Neural progenitor cell (in vitro differentiated cells): ENCODE measurements around the gene ZIM2. TPM values are rescaled to one million over a fixed set of nuclear protein-coding genes. Genes with fewer than 3 reads are reported as not detected.

ENCODE experiments used
- DNase-seq: peaks from one replicate; pipeline ENCODE4 v3.0.0-alpha.2; 2016; ENCODE audit warnings: low spot score
- H2AFZ ChIP-seq: fragments of 200-600 bp; sonication (generic); replicated peaks from 2 replicates; pipeline ENCODE4 v1.6.1; 2016; ENCODE audit warnings: antibody characterized with exemption
- H3F3A ChIP-seq: fragments of 200-600 bp; sonication (generic); 2 replicates; pipeline ENCODE4 v1.6.1; 2016; ENCODE audit warnings: antibody characterized with exemption, low read depth
- H3K27ac ChIP-seq: fragments of 200-600 bp; sonication (generic); 2 replicates; pipeline ENCODE4 v1.5.1; 2016; ENCODE audit warnings: mild to moderate bottlenecking
- H3K27me3 ChIP-seq: fragments of 200-600 bp; sonication (generic); 2 replicates; pipeline ENCODE4 v1.6.1; 2016; ENCODE audit warnings: mild to moderate bottlenecking, moderate library complexity
- H3K36me3 ChIP-seq: fragments of 200-600 bp; sonication (generic); 2 replicates; pipeline ENCODE4 v1.5.1; 2016
- H3K4me1 ChIP-seq: fragments of 200-600 bp; sonication (generic); 2 replicates; pipeline ENCODE4 v1.6.1; 2016; ENCODE audit warnings: mixed run types
- H3K4me2 ChIP-seq: fragments of 200-600 bp; sonication (generic); 2 replicates; pipeline ENCODE4 v1.6.1; 2016
- H3K4me3 ChIP-seq: fragments of 200-600 bp; sonication (generic); 2 replicates; pipeline ENCODE4 v1.5.1; 2016
- H3K79me2 ChIP-seq: fragments of 200-600 bp; sonication (generic); 2 replicates; pipeline ENCODE4 v1.6.1; 2016; ENCODE audit warnings: low read depth
- H3K9ac ChIP-seq: fragments of 200-600 bp; sonication (generic); 2 replicates; pipeline ENCODE4 v1.6.1; 2016
- H3K9me3 ChIP-seq: fragments of 200-600 bp; sonication (generic); 2 replicates; pipeline ENCODE4 v1.5.1; 2016; ENCODE audit warnings: low read depth
- H4K20me1 ChIP-seq: fragments of 200-600 bp; sonication (generic); 2 replicates; pipeline ENCODE4 v1.6.1; 2016; ENCODE audit warnings: low read depth
- H3K27ac Mint-ChIP-seq: 3 replicates; pipeline ENCODE4 v1.8.0; 2021; ENCODE audit warnings: mixed read lengths
- H3K27me3 Mint-ChIP-seq: 2 replicates; pipeline ENCODE4 v1.8.0; 2022; ENCODE audit warnings: low read depth, mild to moderate bottlenecking, inconsistent platforms, moderate library complexity, mixed read lengths; ENCODE audit not compliant: insufficient read depth
- H3K36me3 Mint-ChIP-seq: 3 replicates; pipeline ENCODE4 v1.8.0; 2021; ENCODE audit warnings: mixed read lengths
- H3K4me1 Mint-ChIP-seq: 3 replicates; pipeline ENCODE4 v1.8.0; 2021; ENCODE audit warnings: mixed read lengths
- H3K4me3 Mint-ChIP-seq: 3 replicates; pipeline ENCODE4 v1.8.0; 2021; ENCODE audit warnings: mild to moderate bottlenecking, moderate library complexity, mixed read lengths
- H3K9me3 Mint-ChIP-seq: 3 replicates; pipeline ENCODE4 v1.8.0; 2020; ENCODE audit warnings: mixed read lengths
- CTCF ChIP-seq: fragments of 200-600 bp; sonication (generic); IDR thresholded peaks from 2 replicates; pipeline ENCODE4 v1.5.1; 2017; ENCODE audit warnings: antibody characterized with exemption, mild to moderate bottlenecking
- EZH2 ChIP-seq: fragments of 200-600 bp; sonication (generic); IDR thresholded peaks from 2 replicates; pipeline ENCODE4 v1.6.1; 2017; ENCODE audit warnings: antibody characterized with exemption, mild to moderate bottlenecking, moderate library complexity
- EZH2phosphoT487 ChIP-seq: fragments of 200-600 bp; sonication (generic); IDR thresholded peaks from 2 replicates; pipeline ENCODE4 v1.6.1; 2017; ENCODE audit warnings: antibody characterized with exemption
- total RNA-seq: library from RNA; depleted of rRNA; stranded (reverse); fragments of >200 nt; gene quantifications from 2 replicates; pipeline ENCODE4 v1.2.3, GENCODE V29; 2015; ENCODE audit warnings: low replicate concordance

The ZIM2 gene
- total RNA-seq, 1 donor from 2014 or later = not detected

GRCh38 chr19:56808717-56809392 is 31.7 kb downstream of the ZIM2 start:
- H3K4me1 ChIP-seq = no peaks in the 10 kb centered on the region
- Mint-ChIP-seq H3K9me3 (peaks cover 43% of the 10 kb centered on the region), H3K4me3 (no peak overlapping the region), H3K36me3 (no peaks in the 10 kb centered on the region), H3K27me3 (no peaks in the 10 kb centered on the region), H3K4me1 (no peaks in the 10 kb centered on the region), H3K27ac (no peak overlapping the region)
- no peaks in the 10 kb centered on the region for H3K27me3 ChIP-seq
- H3K4me3 ChIP-seq = no peak overlapping the region
- H3K9me3 ChIP-seq = peaks cover 44% of the 10 kb centered on the region
- H3K79me2 ChIP-seq = no peaks in the 10 kb centered on the region
- TF ChIP-seq EZH2 (no peak), CTCF (no peak), EZH2phosphoT487 (no peak)
- no peak overlapping the region for H3K4me2 ChIP-seq
- no peak overlapping the region for H2AFZ ChIP-seq
- H4K20me1 ChIP-seq = no peaks in the 10 kb centered on the region
- no peak overlapping the region for H3K9ac ChIP-seq
- no peak for DNase-seq
- H3F3A ChIP-seq = no peaks in the 10 kb centered on the region
- H3K36me3 ChIP-seq = no peaks in the 10 kb centered on the region
- no peak overlapping the region for H3K27ac ChIP-seq

- H2AFZ ChIP-seq = no peak overlapping the region
- H3F3A ChIP-seq = no peaks in the 10 kb centered on the region
- no peak overlapping the region for H3K9ac ChIP-seq
- Mint-ChIP-seq H3K4me1 (no peaks in the 10 kb centered on the region), H3K27me3 (no peaks in the 10 kb centered on the region), H3K27ac (no peak overlapping the region), H3K9me3 (peaks cover 45% of the 10 kb centered on the region), H3K4me3 (no peak overlapping the region), H3K36me3 (no peaks in the 10 kb centered on the region)
- TF ChIP-seq EZH2 (no peak), CTCF (no peak), EZH2phosphoT487 (no peak)
- H3K27me3 ChIP-seq = no peaks in the 10 kb centered on the region
- H3K4me3 ChIP-seq = no peak overlapping the region
- H3K27ac ChIP-seq = no peak overlapping the region
- DNase-seq = no peak
- peaks cover 38% of the 10 kb centered on the region for H3K9me3 ChIP-seq
- no peaks in the 10 kb centered on the region for H3K79me2 ChIP-seq
- H3K4me1 ChIP-seq = no peaks in the 10 kb centered on the region
- no peaks in the 10 kb centered on the region for H3K36me3 ChIP-seq
- H3K4me2 ChIP-seq = no peak overlapping the region
- H4K20me1 ChIP-seq = no peaks in the 10 kb centered on the region
Measured at GRCh38 chr19:56806639-56807038, 33.9 kb downstream of the ZIM2 start.

- H2AFZ ChIP-seq = no peak overlapping the region
- Mint-ChIP-seq H3K36me3 (no peaks in the 10 kb centered on the region), H3K4me1 (no peaks in the 10 kb centered on the region), H3K9me3 (peaks cover 63% of the 10 kb centered on the region), H3K27me3 (no peaks in the 10 kb centered on the region), H3K27ac (no peak overlapping the region), H3K4me3 (no peak overlapping the region)
- DNase-seq = no peak
- no peaks in the 10 kb centered on the region for H3K4me1 ChIP-seq
- no peak overlapping the region for H3K9ac ChIP-seq
- no peak overlapping the region for H3K27ac ChIP-seq
- H3K27me3 ChIP-seq = no peaks in the 10 kb centered on the region
- no peaks in the 10 kb centered on the region for H4K20me1 ChIP-seq
- no peaks in the 10 kb centered on the region for H3K36me3 ChIP-seq
- no peaks in the 10 kb centered on the region for H3K79me2 ChIP-seq
- peaks cover 24% of the 10 kb centered on the region for H3K9me3 ChIP-seq
- no peak overlapping the region for H3K4me2 ChIP-seq
- TF ChIP-seq EZH2phosphoT487 (no peak), CTCF (no peak), EZH2 (no peak)
- no peaks in the 10 kb centered on the region for H3F3A ChIP-seq
- H3K4me3 ChIP-seq = no peak overlapping the region
Measured at GRCh38 chr19:56778351-56778750, 62.2 kb downstream of the ZIM2 start.
